ENCODE measurements around the gene MEGF11.

MEGF11 gene

DNA sequence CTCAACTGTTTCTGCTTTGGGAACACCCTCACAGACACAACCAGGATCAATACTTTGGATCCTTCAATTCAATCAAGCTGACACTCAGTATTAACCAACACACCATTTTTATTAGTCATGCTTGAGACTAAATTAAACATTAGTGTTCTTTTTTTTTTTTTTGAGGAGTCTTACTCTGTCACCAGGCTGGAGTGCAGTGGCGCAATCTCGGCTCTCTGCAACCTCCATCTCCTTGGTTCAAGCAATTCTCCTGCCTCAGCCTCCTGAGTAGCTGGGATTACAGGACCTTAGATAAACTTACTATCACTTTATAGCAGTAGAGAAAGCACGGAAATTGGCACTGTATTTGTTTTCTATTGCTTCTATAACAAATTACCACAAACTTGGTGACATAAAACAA, 386.3 kb downstream of the MEGF11 start:
- Histone ChIP-seq H3K9me3 (ENCODE audit: severe bottlenecking) (no peaks in the 10 kb centered on the region), H3K4me3 (ENCODE audit: severe bottlenecking) (no peak overlapping the region), H3K36me3 (ENCODE audit: low read depth) (no peaks in the 10 kb centered on the region), H3K4me1 (ENCODE audit: insufficient read depth, poor library complexity, severe bottlenecking) (peaks cover 6% of the 10 kb centered on the region), H3K27ac (ENCODE audit: poor library complexity, severe bottlenecking) (no peak overlapping the region), H3K27me3 (ENCODE audit: insufficient read depth, poor library complexity, severe bottlenecking) (no peaks in the 10 kb centered on the region)
- DNase-seq (ENCODE audit: low spot score) (no peak), ATAC-seq (ENCODE audit: low read depth) (no peak)
- TF ChIP-seq, protein P1, sequence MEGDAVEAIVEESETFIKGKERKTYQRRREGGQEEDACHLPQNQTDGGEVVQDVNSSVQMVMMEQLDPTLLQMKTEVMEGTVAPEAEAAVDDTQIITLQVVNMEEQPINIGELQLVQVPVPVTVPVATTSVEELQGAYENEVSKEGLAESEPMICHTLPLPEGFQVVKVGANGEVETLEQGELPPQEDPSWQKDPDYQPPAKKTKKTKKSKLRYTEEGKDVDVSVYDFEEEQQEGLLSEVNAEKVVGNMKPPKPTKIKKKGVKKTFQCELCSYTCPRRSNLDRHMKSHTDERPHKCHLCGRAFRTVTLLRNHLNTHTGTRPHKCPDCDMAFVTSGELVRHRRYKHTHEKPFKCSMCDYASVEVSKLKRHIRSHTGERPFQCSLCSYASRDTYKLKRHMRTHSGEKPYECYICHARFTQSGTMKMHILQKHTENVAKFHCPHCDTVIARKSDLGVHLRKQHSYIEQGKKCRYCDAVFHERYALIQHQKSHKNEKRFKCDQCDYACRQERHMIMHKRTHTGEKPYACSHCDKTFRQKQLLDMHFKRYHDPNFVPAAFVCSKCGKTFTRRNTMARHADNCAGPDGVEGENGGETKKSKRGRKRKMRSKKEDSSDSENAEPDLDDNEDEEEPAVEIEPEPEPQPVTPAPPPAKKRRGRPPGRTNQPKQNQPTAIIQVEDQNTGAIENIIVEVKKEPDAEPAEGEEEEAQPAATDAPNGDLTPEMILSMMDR (IDR thresholded peaks at IDR 0.05; ENCODE audit: poor library complexity, severe bottlenecking) = no peak

GRCh38 chr15:65863106-65863505, 390.4 kb downstream of the MEGF11 start:
- Histone ChIP-seq H3K4me1 (ENCODE audit: insufficient read depth, poor library complexity, severe bottlenecking) (no peaks in the 10 kb centered on the region), H3K9me3 (ENCODE audit: severe bottlenecking) (no peaks in the 10 kb centered on the region), H3K4me3 (ENCODE audit: severe bottlenecking) (no peak overlapping the region), H3K27me3 (ENCODE audit: insufficient read depth, poor library complexity, severe bottlenecking) (no peaks in the 10 kb centered on the region), H3K36me3 (ENCODE audit: low read depth) (no peaks in the 10 kb centered on the region), H3K27ac (ENCODE audit: poor library complexity, severe bottlenecking) (no peak overlapping the region)
- no peak for DNase-seq (ENCODE audit: low spot score)
- ATAC-seq (ENCODE audit: low read depth) = no peak
- TF ChIP-seq, protein P1 (IDR thresholded peaks at IDR 0.05; ENCODE audit: poor library complexity, severe bottlenecking) = no peak

DNA sequence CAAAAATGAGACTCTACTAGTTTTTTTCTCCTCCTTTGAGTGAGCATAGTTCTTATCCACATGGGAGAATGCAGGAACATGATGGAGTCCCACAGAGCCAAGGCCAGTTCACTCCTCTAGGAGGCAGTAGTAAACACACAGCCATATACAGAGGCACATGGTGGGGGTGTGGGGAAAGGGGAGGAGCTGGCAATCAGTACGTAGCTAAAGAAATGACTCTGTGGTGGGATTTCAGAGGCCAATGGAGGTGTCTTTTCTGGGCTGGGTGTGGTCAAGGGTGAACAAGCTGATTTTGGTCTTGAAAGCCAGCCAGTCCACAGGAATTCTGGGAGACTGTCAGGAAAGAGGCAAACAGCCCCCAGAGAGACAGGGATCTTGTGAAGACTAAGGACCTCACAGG, 390.9 kb downstream of the MEGF11 start:
- H3K27ac ChIP-seq (ENCODE audit: poor library complexity, severe bottlenecking) = no peak overlapping the region
- ATAC-seq (ENCODE audit: low read depth) = peak; percentile 53
- DNase-seq (ENCODE audit: low spot score) = no peak

GRCh38 chr15:65857718-65858402, 395.7 kb downstream of the MEGF11 start:
- no peaks in the 10 kb centered on the region for H3K27me3 ChIP-seq (ENCODE audit: insufficient read depth, poor library complexity, severe bottlenecking)
- H3K9me3 ChIP-seq (ENCODE audit: severe bottlenecking) = no peaks in the 10 kb centered on the region
- TF ChIP-seq, protein P1 (IDR thresholded peaks at IDR 0.05; ENCODE audit: poor library complexity, severe bottlenecking) = no peak
- no peak overlapping the region for H3K27ac ChIP-seq (ENCODE audit: poor library complexity, severe bottlenecking)
- DNase-seq (ENCODE audit: low spot score) (no peak), ATAC-seq (ENCODE audit: low read depth) (0 out of 3 replicates have a peak, but pooled peaks have one; percentile 20)
- no peak overlapping the region for H3K4me3 ChIP-seq (ENCODE audit: severe bottlenecking)
- H3K36me3 ChIP-seq (ENCODE audit: low read depth) = no peaks in the 10 kb centered on the region
- no peaks in the 10 kb centered on the region for H3K4me1 ChIP-seq (ENCODE audit: insufficient read depth, poor library complexity, severe bottlenecking)

More for the DNA sequence above, 390.9 kb downstream of the MEGF11 start:
- H3K36me3 ChIP-seq (ENCODE audit: low read depth) = no peaks in the 10 kb centered on the region
- no peaks in the 10 kb centered on the region for H3K27me3 ChIP-seq (ENCODE audit: insufficient read depth, poor library complexity, severe bottlenecking)
- no peak overlapping the region for H3K4me3 ChIP-seq (ENCODE audit: severe bottlenecking)
- H3K4me1 ChIP-seq (ENCODE audit: insufficient read depth, poor library complexity, severe bottlenecking) = no peaks in the 10 kb centered on the region
- TF ChIP-seq, protein P1 (IDR thresholded peaks at IDR 0.05; ENCODE audit: poor library complexity, severe bottlenecking) = peak; percentile 29
- no peaks in the 10 kb centered on the region for H3K9me3 ChIP-seq (ENCODE audit: severe bottlenecking)

DNA sequence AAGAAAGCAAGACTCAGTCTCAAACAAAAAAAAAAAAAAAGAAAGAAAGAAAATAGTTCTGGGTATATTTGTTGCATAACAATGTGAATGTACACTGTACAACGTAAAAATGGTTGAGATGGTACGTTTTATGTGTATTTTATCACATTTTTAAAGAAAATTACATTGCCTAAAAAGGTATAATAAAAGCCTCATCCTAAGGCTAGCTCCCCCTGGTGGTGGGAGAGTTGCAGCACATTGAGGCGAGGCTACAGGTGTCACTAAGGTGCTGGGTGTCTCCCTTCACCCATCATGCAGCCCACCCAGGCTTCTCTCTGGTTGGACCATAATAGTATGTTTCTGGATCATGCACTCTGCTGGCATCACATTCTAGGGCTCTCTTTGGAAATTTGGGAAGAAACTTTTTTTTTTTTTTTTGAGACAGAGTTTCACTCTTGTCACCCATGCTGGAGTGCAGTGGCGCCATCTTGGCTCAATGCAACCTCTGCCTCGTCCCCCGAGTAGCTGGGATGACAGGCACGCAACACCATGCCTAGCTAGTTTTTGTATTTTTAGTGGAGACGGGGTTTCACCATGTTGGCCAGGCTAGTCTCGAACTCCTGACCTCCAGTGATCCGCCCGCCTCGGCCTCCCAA, 396.6 kb downstream of the MEGF11 start:
- Histone ChIP-seq H3K27ac (ENCODE audit: poor library complexity, severe bottlenecking) (no peak overlapping the region), H3K4me1 (ENCODE audit: insufficient read depth, poor library complexity, severe bottlenecking) (no peaks in the 10 kb centered on the region), H3K36me3 (ENCODE audit: low read depth) (no peaks in the 10 kb centered on the region), H3K9me3 (ENCODE audit: severe bottlenecking) (no peaks in the 10 kb centered on the region), H3K4me3 (ENCODE audit: severe bottlenecking) (no peak overlapping the region), H3K27me3 (ENCODE audit: insufficient read depth, poor library complexity, severe bottlenecking) (no peaks in the 10 kb centered on the region)
- DNase-seq (ENCODE audit: low spot score) = peak; percentile 77
- ATAC-seq (ENCODE audit: low read depth) = peak; percentile 78
- TF ChIP-seq, protein P1 (IDR thresholded peaks at IDR 0.05; ENCODE audit: poor library complexity, severe bottlenecking) = peak; percentile 98

Measured in RWPE2 (cell line).